KOPT-K1 (cell line): Measurements from ENCODE around the gene SCYGR6.

ENCODE experiments used
- H3K27ac ChIP-seq: fragments of 200-600 bp; sonication (generic); 2 replicates; pipeline ENCODE4 v1.5.1; 2016; ENCODE audit warnings: antibody characterized with exemption, mild to moderate bottlenecking, low read depth, low read length; ENCODE audit not compliant: poor library complexity, severe bottlenecking
- H3K36me3 ChIP-seq: fragments of 200-600 bp; sonication (generic); 2 replicates; pipeline ENCODE4 v1.5.1; 2017; ENCODE audit warnings: antibody characterized with exemption, mild to moderate bottlenecking, low read length, moderate library complexity; ENCODE audit not compliant: insufficient read depth
- H3K9me3 ChIP-seq: fragments of 200-600 bp; sonication (generic); 2 replicates; pipeline ENCODE4 v1.5.1; 2017; ENCODE audit warnings: antibody characterized with exemption, low read length, mild to moderate bottlenecking; ENCODE audit not compliant: insufficient read depth, poor library complexity, severe bottlenecking

The SCYGR6 gene

GRCh38 chr2:227684258-227684657 lies 40.3 kb downstream of the SCYGR6 start:
- no peaks in the 10 kb centered on the region for H3K9me3 ChIP-seq
- no peaks in the 10 kb centered on the region for H3K36me3 ChIP-seq
- H3K27ac ChIP-seq, result no peak overlapping the region

DNA sequence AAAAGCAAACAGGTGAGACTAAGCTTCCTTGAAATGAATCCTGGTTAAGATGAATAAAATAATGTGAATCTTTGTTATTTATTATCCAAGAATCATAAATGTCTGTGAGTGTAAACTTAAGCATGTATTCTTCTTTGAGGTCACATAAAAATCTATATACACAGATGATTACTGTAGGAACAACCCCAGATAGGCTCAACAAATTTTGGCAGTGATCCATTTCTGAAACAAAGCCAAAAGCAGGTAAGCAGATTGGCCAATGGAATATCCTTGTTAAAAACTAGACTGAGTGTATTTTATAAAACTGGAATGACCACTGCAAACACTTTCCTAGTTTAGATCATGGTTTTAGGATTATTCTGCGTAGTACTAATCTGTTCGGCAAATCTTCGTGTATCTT lies 46.6 kb downstream of the SCYGR6 start:
- no peaks in the 10 kb centered on the region for H3K36me3 ChIP-seq
- no peaks in the 10 kb centered on the region for H3K9me3 ChIP-seq
- no peak overlapping the region for H3K27ac ChIP-seq

DNA sequence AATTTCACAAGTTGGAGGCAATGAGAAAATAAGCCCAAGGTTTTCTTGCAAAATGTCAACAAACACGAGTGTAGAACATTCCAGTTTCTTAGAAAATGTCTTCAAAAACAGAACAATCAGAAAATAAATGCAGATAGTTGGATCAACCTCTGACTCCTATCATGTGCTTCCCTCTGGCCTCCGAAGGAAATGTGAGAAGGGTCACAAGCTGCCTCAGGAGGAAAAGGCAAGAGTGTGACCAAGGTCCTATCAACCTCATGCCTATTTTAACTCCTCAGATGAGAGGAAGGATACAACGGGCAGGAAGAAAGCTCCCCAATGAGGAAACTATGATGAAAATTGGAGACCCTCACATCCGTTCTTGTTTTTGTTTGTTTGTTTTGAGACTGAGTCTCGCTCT lies 50.1 kb downstream of the SCYGR6 start:
- H3K27ac ChIP-seq, result no peak overlapping the region
- H3K36me3 ChIP-seq, result no peaks in the 10 kb centered on the region
- H3K9me3 ChIP-seq, result no peaks in the 10 kb centered on the region
